ENCODE results near the gene WTAP.

Gene WTAP

DNA sequence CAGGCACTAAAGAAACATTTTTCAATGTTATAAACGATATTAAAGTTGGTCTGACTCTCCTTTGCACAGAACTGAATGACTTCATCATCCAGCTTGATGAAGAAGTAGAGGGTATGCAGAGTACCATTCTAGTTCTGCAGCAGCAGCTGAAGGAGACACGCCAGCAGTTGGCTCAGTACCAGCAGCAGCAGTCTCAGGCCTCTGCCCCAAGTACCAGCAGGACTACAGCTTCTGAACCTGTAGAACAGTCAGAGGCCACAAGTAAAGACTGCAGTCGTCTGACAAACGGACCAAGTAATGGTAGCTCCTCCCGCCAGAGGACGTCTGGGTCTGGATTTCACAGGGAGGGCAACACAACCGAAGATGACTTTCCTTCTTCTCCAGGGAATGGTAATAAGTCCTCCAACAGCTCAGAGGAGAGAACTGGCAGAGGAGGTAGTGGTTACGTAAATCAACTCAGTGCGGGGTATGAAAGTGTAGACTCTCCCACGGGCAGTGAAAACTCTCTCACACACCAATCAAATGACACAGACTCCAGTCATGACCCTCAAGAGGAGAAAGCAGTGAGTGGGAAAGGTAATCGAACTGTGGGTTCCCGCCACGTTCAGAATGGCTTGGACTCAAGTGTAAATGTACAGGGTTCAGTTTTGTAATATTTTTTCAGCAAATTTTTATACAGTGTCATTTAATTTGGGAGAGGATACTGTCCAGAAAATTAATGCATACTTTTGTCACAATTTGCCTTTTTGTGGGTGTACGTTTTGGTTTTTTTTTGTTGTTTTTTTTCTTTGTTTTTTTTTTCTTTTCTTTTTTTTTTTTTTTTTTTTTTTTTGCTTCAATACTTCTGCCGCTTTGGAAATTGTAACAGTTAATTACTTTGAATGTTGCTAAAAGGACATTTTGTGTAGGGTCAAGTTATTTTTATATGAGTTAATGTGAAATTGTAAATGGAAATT is 27.9 kb downstream of the WTAP start:
- H3K4me1 ChIP-seq (ENCODE audit: control insufficient read depth, insufficient read depth, low read length), result peaks cover 50% of the 10 kb centered on the region
- H3K9ac ChIP-seq (ENCODE audit: low read length), result peak overlapping the region; percentile 44
- H3K4me3 ChIP-seq (ENCODE audit: low read length), result peak overlapping the region; percentile 5
- no peak for DNase-seq (ENCODE audit: low read depth)
- no peaks in the 10 kb centered on the region for H3K27me3 ChIP-seq (replicated peaks; ENCODE audit: control insufficient read depth, insufficient read depth, low read length)
- H3K36me3 ChIP-seq (ENCODE audit: control insufficient read depth, insufficient read depth, low read length, severe bottlenecking), result peaks cover 80% of the 10 kb centered on the region
- H3K9me3 ChIP-seq (ENCODE audit: control insufficient read depth, low read length), result no peaks in the 10 kb centered on the region

DNA sequence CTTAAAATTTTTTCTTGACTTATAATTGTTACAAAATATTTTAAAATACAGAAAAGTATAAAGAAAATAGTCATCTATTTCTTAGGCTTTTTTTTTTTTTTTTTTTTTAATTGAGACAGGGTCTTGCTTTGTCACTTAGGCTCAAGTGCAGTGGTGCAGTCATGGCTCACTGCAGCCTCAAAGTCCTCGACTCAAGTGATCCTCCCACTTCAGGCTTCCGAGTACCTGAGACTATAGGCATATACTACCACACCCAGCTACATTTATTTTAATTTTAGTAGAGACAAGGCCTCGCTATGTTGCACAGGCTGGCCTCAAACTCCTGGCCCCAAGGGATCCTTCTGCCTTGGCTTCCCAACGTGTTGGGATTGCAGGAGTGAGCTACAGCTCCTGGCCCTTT is 29.2 kb downstream of the WTAP start:
- Histone ChIP-seq H3K9me3 (ENCODE audit: control insufficient read depth, low read length) (no peaks in the 10 kb centered on the region), H3K27me3 (replicated peaks; ENCODE audit: control insufficient read depth, insufficient read depth, low read length) (no peaks in the 10 kb centered on the region), H3K36me3 (ENCODE audit: control insufficient read depth, insufficient read depth, low read length, severe bottlenecking) (peaks cover 67% of the 10 kb centered on the region), H3K4me1 (ENCODE audit: control insufficient read depth, insufficient read depth, low read length) (peaks cover 58% of the 10 kb centered on the region), H3K4me3 (ENCODE audit: low read length) (no peak overlapping the region), H3K9ac (ENCODE audit: low read length) (no peak overlapping the region)
- DNase-seq (ENCODE audit: low read depth), result no peak

DNA sequence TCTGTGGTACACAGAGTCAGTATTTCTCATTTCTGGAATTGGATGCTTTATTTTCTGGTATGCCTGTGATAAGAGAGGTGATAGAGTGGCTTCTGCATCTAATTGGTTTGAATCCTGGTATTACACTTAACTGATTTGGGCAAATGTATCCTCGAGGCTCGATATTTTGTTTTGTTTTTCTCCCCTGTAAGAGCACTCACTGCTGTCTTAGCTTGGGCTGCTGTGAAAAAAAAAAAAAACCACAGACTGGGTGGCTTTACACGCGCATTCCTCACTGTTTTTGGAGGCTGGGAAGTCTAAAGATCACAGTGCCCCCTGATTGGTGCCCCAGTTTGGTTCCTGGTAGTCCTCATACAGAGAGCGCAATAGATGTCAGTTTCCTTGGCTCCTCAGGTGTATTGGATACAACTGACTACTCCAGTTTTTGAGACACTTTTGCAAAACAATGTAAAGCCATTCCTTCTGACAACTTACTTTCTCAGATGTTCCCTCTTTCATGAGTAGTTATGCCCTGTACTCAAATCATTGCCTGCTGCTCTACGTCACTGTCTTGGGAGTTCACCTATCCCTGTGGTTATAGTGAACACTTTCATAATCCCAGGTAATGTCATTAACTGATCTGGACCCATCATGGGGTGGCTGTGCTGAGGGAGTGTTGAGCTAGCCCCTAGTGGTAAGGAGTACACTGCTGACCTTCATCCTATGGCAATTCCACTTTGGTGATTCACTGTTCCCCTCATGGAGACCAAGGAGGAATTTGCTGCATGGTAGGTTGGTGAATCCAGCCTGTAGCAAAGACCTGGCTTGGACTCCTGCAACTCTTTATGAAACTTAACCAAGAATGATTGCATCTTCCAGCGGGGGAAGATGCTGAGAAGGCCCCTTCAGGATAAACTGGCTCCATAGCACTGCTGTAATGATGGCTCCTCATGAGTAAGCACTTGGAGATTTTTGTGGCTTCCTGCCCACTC is 31.0 kb downstream of the WTAP start:
- no peaks in the 10 kb centered on the region for H3K27me3 ChIP-seq (replicated peaks; ENCODE audit: control insufficient read depth, insufficient read depth, low read length)
- peaks cover 55% of the 10 kb centered on the region for H3K4me1 ChIP-seq (ENCODE audit: control insufficient read depth, insufficient read depth, low read length)
- H3K36me3 ChIP-seq (ENCODE audit: control insufficient read depth, insufficient read depth, low read length, severe bottlenecking), result peaks cover 59% of the 10 kb centered on the region
- no peak overlapping the region for H3K4me3 ChIP-seq (ENCODE audit: low read length)
- H3K9me3 ChIP-seq (ENCODE audit: control insufficient read depth, low read length), result no peaks in the 10 kb centered on the region
- no peak overlapping the region for H3K9ac ChIP-seq (ENCODE audit: low read length)
- peak; percentile 8 for DNase-seq (ENCODE audit: low read depth)

DNA sequence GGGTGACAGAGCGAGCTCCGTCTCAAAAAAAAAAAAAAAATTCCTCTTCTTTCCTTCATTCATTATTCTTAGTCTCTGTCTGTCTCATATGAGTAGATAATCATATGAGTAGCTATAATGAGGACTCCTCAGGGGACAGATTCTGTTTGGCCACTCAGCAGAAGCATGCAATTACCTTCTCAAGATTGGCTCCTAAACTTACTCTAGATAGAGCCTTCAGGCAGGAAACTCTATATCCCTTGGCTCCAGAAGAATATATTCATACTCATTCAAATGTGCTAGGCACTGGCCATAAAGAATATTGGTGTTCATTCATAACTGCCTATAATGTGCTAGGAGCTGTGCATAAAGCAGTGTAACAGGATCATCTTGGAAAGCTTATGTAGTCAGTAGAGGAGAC is 32.3 kb downstream of the WTAP start:
- Histone ChIP-seq H3K9me3 (ENCODE audit: control insufficient read depth, low read length) (no peaks in the 10 kb centered on the region), H3K27me3 (replicated peaks; ENCODE audit: control insufficient read depth, insufficient read depth, low read length) (no peaks in the 10 kb centered on the region), H3K4me1 (ENCODE audit: control insufficient read depth, insufficient read depth, low read length) (peaks cover 42% of the 10 kb centered on the region), H3K9ac (ENCODE audit: low read length) (no peak overlapping the region), H3K36me3 (ENCODE audit: control insufficient read depth, insufficient read depth, low read length, severe bottlenecking) (peaks cover 56% of the 10 kb centered on the region), H3K4me3 (ENCODE audit: low read length) (no peak overlapping the region)
- DNase-seq (ENCODE audit: low read depth), result no peak

DNA sequence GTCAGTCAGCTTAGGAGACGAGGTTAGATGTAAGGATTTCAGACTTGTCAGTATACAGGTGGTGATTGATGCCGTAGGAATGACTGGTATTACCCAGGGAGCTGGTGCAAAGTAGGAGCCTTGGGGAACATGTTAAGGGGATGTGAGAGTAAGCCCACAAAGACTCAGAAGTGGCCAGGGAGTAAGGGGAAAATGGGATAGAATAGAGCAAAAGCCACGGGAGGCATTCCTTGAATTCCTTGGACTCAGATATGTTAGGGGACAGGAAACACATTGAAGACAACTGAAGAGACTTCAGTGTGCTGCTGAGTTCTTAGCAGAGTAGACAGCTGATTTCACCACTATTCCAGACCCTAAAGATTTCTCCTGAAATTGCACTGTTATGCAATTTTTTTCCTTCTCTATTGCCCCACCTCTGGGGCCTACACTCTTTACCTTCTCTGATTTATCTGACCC is 33.3 kb downstream of the WTAP start:
- peak overlapping the region; percentile 90 for H3K4me3 ChIP-seq (ENCODE audit: low read length)
- peak overlapping the region; percentile 95 for H3K9ac ChIP-seq (ENCODE audit: low read length)
- no peaks in the 10 kb centered on the region for H3K27me3 ChIP-seq (replicated peaks; ENCODE audit: control insufficient read depth, insufficient read depth, low read length)
- DNase-seq (ENCODE audit: low read depth), result peak; percentile 56
- peaks cover 33% of the 10 kb centered on the region for H3K4me1 ChIP-seq (ENCODE audit: control insufficient read depth, insufficient read depth, low read length)
- H3K36me3 ChIP-seq (ENCODE audit: control insufficient read depth, insufficient read depth, low read length, severe bottlenecking), result peaks cover 57% of the 10 kb centered on the region
- no peaks in the 10 kb centered on the region for H3K9me3 ChIP-seq (ENCODE audit: control insufficient read depth, low read length)

DNA sequence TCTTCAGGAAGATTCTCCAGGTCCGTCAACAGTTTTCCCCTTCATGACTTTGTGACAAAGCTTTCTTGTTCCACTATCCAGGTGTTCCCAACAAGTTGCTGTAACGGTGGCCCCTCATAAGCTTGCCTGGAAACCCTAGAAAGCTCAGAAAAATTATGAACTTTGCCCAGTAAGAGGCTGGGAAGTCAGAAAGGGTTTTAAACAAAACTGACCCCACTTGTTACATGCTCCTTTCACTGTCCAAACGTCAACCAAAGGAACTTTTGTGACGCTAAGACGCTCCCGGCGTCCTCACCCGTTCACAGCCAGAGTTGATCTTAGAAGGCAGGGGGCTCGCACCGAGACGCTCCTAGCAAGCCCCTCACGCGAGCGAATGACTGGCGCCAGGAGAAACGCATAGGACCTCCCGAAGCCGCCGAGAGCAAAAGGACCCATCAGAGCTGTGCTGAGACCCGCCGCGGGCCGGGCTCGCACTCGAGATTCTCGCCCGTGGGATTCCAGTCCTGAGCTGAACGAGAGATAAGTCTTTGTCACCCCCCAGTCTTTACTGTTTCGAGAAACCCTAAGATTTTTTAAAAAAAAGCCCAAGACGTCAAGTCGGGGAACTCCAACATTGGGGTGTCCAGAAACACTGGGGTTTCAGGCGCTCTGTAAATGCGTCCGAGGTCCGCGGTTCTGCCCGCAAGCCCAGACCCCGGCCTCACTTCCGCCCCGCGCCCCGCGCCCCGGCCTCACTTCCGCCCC is 34.0 kb downstream of the WTAP start:
- Histone ChIP-seq H3K36me3 (ENCODE audit: control insufficient read depth, insufficient read depth, low read length, severe bottlenecking) (peaks cover 57% of the 10 kb centered on the region), H3K9me3 (ENCODE audit: control insufficient read depth, low read length) (no peaks in the 10 kb centered on the region), H3K9ac (ENCODE audit: low read length) (peak overlapping the region; percentile 95), H3K27me3 (replicated peaks; ENCODE audit: control insufficient read depth, insufficient read depth, low read length) (no peaks in the 10 kb centered on the region), H3K4me1 (ENCODE audit: control insufficient read depth, insufficient read depth, low read length) (peaks cover 33% of the 10 kb centered on the region), H3K4me3 (ENCODE audit: low read length) (peak overlapping the region; percentile 90)
- DNase-seq (ENCODE audit: low read depth), result no peak

DNA sequence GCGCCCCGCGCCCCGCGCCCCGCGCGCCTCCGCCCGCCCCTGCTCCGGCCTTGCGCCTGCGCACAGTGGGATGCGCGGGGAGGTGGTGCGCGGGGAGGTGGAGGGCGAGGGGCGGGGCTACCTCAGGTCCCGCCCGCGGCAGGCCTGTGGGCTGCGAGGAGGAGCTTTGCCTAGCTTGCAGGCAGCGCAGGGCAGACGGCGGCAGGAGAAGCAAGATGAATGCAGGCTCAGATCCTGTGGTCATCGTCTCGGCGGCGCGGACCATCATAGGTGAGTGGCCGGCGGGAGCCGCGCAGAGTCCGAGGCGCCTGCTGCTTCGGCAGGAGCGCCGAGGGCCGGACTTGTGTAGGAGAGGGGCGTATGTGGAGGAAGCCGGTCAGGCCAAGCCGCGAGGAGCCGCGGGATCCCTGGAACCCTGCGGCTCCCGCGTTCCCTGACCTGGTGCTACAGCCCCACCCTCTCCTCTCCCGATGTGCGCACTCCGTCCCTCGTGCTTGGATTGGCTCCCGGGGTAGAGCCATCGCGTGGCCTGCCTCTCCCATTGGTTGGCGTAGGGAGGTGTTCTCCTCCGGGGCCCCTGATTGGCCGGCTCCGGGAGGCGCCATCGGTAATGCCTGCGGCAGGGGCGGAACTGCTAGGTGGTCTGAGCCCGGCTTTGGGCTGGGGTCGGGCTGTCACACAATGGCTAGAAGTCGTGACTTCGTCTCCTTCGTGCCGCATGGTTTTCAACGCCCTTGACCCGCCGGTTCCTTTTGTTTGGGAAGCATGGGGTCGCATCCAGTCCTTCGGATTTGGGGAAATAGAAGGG is 34.8 kb downstream of the WTAP start, which contains the start of gene ACAT2:
Gene ACAT2 (plus strand): TSS at position 173 of the 808 bp plus-strand sequence. CDS start 43 bp downstream, at position 216.
- Histone ChIP-seq H3K27me3 (replicated peaks; ENCODE audit: control insufficient read depth, insufficient read depth, low read length) (no peaks in the 10 kb centered on the region), H3K4me3 (ENCODE audit: low read length) (peak within 1 kb of the TSS; percentile 90), H3K9me3 (ENCODE audit: control insufficient read depth, low read length) (no peaks in the 10 kb centered on the region), H3K9ac (ENCODE audit: low read length) (peak within 1 kb of the TSS; percentile 95), H3K36me3 (ENCODE audit: control insufficient read depth, insufficient read depth, low read length, severe bottlenecking) (peaks cover 57% of the 10 kb centered on the region), H3K4me1 (ENCODE audit: control insufficient read depth, insufficient read depth, low read length) (peaks cover 33% of the 10 kb centered on the region)
- DNase-seq (ENCODE audit: low read depth), result peak; percentile 98

DNA sequence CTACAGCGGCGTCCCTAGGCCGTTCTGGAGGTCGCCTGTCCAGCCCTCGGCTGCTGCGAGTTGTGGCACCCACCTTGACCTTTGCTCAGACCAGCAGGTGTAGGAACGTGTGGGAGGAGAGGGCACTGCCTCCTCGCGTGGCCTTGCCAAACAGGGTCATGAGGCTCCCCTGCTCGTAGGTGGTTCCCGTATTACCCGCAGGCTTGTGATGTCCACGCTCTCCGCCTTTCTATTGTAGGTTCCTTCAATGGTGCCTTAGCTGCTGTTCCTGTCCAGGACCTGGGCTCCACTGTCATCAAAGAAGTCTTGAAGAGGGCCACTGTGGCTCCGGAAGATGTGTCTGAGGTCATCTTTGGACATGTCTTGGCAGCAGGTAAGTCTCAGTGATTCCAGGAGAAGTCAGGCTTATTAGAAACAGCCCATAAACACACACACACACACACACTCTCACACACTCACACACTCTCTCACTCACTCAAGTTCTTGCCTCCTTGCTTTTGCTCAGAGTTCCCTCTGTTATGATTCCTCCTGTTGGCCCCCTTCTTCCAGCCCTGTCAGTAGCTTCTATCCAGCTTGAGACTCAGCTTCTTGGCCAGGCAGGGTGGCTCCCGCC is 35.5 kb downstream of the WTAP start:
- Histone ChIP-seq H3K4me1 (ENCODE audit: control insufficient read depth, insufficient read depth, low read length) (peaks cover 33% of the 10 kb centered on the region), H3K9me3 (ENCODE audit: control insufficient read depth, low read length) (no peaks in the 10 kb centered on the region), H3K4me3 (ENCODE audit: low read length) (peak overlapping the region; percentile 90), H3K9ac (ENCODE audit: low read length) (peak overlapping the region; percentile 94), H3K36me3 (ENCODE audit: control insufficient read depth, insufficient read depth, low read length, severe bottlenecking) (peaks cover 57% of the 10 kb centered on the region), H3K27me3 (replicated peaks; ENCODE audit: control insufficient read depth, insufficient read depth, low read length) (no peaks in the 10 kb centered on the region)
- no peak for DNase-seq (ENCODE audit: low read depth)

DNA sequence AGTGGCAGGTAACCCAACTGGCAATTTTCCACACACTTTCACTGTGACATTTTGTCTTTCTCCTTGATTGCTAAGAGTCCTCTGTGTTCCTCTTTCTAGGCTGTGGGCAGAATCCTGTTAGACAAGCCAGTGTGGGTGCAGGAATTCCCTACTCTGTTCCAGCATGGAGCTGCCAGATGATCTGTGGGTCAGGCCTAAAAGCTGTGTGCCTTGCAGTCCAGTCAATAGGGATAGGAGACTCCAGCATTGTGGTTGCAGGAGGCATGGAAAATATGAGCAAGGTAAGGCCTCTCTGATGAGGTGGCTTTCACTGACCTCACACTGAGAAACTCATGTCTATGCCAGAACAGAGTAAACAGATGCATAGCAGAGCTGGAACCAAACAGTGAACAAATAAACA is 39.6 kb downstream of the WTAP start:
- DNase-seq (ENCODE audit: low read depth), result peak; percentile 7
- Histone ChIP-seq H3K4me3 (ENCODE audit: low read length) (no peak overlapping the region), H3K4me1 (ENCODE audit: control insufficient read depth, insufficient read depth, low read length) (peaks cover 10% of the 10 kb centered on the region), H3K36me3 (ENCODE audit: control insufficient read depth, insufficient read depth, low read length, severe bottlenecking) (peaks cover 87% of the 10 kb centered on the region), H3K9me3 (ENCODE audit: control insufficient read depth, low read length) (no peaks in the 10 kb centered on the region), H3K27me3 (replicated peaks; ENCODE audit: control insufficient read depth, insufficient read depth, low read length) (no peaks in the 10 kb centered on the region), H3K9ac (ENCODE audit: low read length) (no peak overlapping the region)

DNA sequence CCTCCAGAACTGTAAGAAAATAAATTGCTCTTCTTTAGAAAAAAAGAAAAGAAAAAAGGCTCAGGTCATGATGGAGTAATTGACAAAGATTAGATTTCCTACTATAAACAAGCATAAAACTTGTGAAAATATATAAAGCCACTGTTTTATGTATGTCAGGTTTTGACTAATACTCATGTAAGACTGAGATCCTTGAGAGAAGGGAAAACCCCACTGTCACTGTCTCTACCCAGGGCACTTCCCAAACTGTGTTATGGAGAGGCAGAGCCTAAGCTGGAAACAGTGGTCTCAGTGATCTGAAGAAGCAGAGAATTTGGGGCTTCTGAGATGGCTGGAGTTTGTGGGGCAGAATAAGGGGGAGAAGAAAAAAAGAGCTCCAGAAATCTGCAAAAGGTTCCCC is 42.2 kb downstream of the WTAP start:
- H3K9me3 ChIP-seq (ENCODE audit: control insufficient read depth, low read length), result no peaks in the 10 kb centered on the region
- no peaks in the 10 kb centered on the region for H3K27me3 ChIP-seq (replicated peaks; ENCODE audit: control insufficient read depth, insufficient read depth, low read length)
- H3K4me3 ChIP-seq (ENCODE audit: low read length), result no peak overlapping the region
- no peak overlapping the region for H3K9ac ChIP-seq (ENCODE audit: low read length)
- no peaks in the 10 kb centered on the region for H3K4me1 ChIP-seq (ENCODE audit: control insufficient read depth, insufficient read depth, low read length)
- DNase-seq (ENCODE audit: low read depth), result no peak
- peaks cover 98% of the 10 kb centered on the region for H3K36me3 ChIP-seq (ENCODE audit: control insufficient read depth, insufficient read depth, low read length, severe bottlenecking)
